T-helper 9 cell (primary cell): Measurements from ENCODE around the gene ANKRD26.

Source experiments
- DNase-seq: peaks from one replicate; pipeline ENCODE4 v3.0.0-alpha.2; 2020

The ANKRD26 gene

GRCh38 chr10:27019827-27020226, 80.5 kb downstream of the ANKRD26 start:
- DNase-seq = no peak

GRCh38 chr10:26997610-26998009, 102.7 kb downstream of the ANKRD26 start:
- no peak for DNase-seq

- DNase-seq = no peak
Measured at GRCh38 chr10:26994743-26995142, 105.6 kb downstream of the ANKRD26 start.

GRCh38 chr10:26987851-26988250, 112.4 kb downstream of the ANKRD26 start:
- no peak for DNase-seq

GRCh38 chr10:26983156-26983555, 117.1 kb downstream of the ANKRD26 start:
- DNase-seq = no peak

GRCh38 chr10:26982058-26982457, 118.2 kb downstream of the ANKRD26 start:
- DNase-seq = no peak

- no peak for DNase-seq
Measured at GRCh38 chr10:26981232-26981824, 119.0 kb downstream of the ANKRD26 start.

- no peak for DNase-seq
Measured at GRCh38 chr10:26978519-26978918, 121.8 kb downstream of the ANKRD26 start.

- no peak for DNase-seq
Measured at GRCh38 chr10:26977635-26978034, 122.7 kb downstream of the ANKRD26 start.

GRCh38 chr10:26970667-26971066, 129.6 kb downstream of the ANKRD26 start:
- no peak for DNase-seq

- no peak for DNase-seq
Measured at GRCh38 chr10:26969145-26969926, 131.0 kb downstream of the ANKRD26 start.

- DNase-seq = no peak
Measured at GRCh38 chr10:26962835-26963234, 137.5 kb downstream of the ANKRD26 start.

- no peak for DNase-seq
Measured at GRCh38 chr10:26960308-26960707, 140.0 kb downstream of the ANKRD26 start.

- DNase-seq = no peak
Measured at GRCh38 chr10:26959841-26960240, 140.5 kb downstream of the ANKRD26 start.
